Pancreas (tissue), 10 donors: Measurements from ENCODE around the gene C19orf25. TPM values are rescaled to one million over a fixed set of nuclear protein-coding genes. Genes with fewer than 3 reads are reported as not detected.

ENCODE experiments used
- ATAC-seq, 4 donors: fragments of 200-7000 bp; cut with Tn5 transposase; one replicate each; pipeline versions ENCODE4 v1.8.0 to v1.9.1; 2020; ENCODE audit warnings: mild to moderate bottlenecking in 4 of 4, moderate library complexity in 4 of 4
- DNase-seq, 6 donors: peaks; one replicate each; pipeline ENCODE4 v3.0.0-alpha.2; 2020
- FAIRE-seq: peaks from 2 replicates; lab custom pipeline; 2012; peaks lifted over from hg19 to GRCh38; lab: Jason Lieb, UNC
- H3K27ac ChIP-seq, 4 donors: fragments of 200-600 bp; sonication (generic); 1 replicate in 3 of 4; 2 replicates in 1 of 4; pipeline versions ENCODE4 v1.5.0 to v1.8.0; 2020
- H3K27me3 ChIP-seq, 4 donors: fragments of 200-600 bp; one replicate each; pipeline ENCODE4 v1.8.0; 2021
- H3K36me3 ChIP-seq, 3 donors: fragments of 200-600 bp; sonication (generic) in 1 of 3; one replicate each; pipeline versions ENCODE4 v1.5.0 to v1.8.0; 2020 to 2021
- H3K4me1 ChIP-seq, 3 donors: fragments of 200-600 bp; one replicate each; pipeline ENCODE4 v1.8.0; 2021
- H3K4me3 ChIP-seq, 4 donors: fragments of 200-600 bp; sonication (generic) in 2 of 4; one replicate each; pipeline versions ENCODE4 v1.5.0 to v1.8.0; 2020 to 2021
- H3K9me3 ChIP-seq, 4 donors: fragments of 200-600 bp; one replicate each; pipeline ENCODE4 v1.8.0; 2021
- WGBS, 2 donors: extraction: QIAGEN DNeasy Blood & Tissue Kit; methylation state at CpG; one replicate each; pipeline ENCODE4 v1.1.7; 2013; 5-methylcytosine and 5-hydroxymethylcytosine counted together
- intact Hi-C, 3 donors: fragments of 100-400 bp; cut with DNase I; formaldehyde crosslinking; loops; one replicate each; pipeline versions ENCODE4 v1.11.1 to v1.14.2; 2022
- polyA plus RNA-seq, 2 donors: library from polyadenylated mRNA; stranded (reverse); fragments of 200-250 nt; gene quantifications; one replicate each; pipeline ENCODE4 v1.2.3, GENCODE V29; 2013
- total RNA-seq, 6 donors: library from RNA; stranded (reverse); fragmentation: NEBNext Ultra II Directional in 4 of 6; extraction: Animal tissue kit (Norgen Biotek cat#: 25700) in 4 of 6; gene quantifications; one replicate each; pipeline versions ENCODE4 v1.2.1 to v1.2.4, GENCODE V29; 2021 to 2023
- TF ChIP-seq, protein P1 (sequence below), 4 donors: fragments of 200-600 bp; sonication (generic) in 3 of 4; IDR thresholded peaks; one replicate each; pipeline versions ENCODE4 v1.5.0 to v1.8.0; 2021; ENCODE audit warnings: antibody characterized with exemption in 4 of 4
- donor health status: healthy with polysubstance abuse.
- donor health status: DM: no; HTN: no; CAD: no; lungs with moderate emphysema.
- donor health status: DM: no; HTN: no; CAD: no.
- donor health status: control.
- donor health status: control.
- donor health status: Bipolar disorder and iron deficiency.
- donor health status: DM: yes; HTN: yes; CAD: no.
- donor health status: DM: no; HTN: no; CAD: no.
- donor health status: DM: no; HTN: no; CAD: no.
- donor health status: DM: yes; HTN: yes; CAD: no.

Gene C19orf25
- total and polyA plus RNA-seq, 8 donors: 10.7 to 39.0 (median 15.6) TPM

DNA sequence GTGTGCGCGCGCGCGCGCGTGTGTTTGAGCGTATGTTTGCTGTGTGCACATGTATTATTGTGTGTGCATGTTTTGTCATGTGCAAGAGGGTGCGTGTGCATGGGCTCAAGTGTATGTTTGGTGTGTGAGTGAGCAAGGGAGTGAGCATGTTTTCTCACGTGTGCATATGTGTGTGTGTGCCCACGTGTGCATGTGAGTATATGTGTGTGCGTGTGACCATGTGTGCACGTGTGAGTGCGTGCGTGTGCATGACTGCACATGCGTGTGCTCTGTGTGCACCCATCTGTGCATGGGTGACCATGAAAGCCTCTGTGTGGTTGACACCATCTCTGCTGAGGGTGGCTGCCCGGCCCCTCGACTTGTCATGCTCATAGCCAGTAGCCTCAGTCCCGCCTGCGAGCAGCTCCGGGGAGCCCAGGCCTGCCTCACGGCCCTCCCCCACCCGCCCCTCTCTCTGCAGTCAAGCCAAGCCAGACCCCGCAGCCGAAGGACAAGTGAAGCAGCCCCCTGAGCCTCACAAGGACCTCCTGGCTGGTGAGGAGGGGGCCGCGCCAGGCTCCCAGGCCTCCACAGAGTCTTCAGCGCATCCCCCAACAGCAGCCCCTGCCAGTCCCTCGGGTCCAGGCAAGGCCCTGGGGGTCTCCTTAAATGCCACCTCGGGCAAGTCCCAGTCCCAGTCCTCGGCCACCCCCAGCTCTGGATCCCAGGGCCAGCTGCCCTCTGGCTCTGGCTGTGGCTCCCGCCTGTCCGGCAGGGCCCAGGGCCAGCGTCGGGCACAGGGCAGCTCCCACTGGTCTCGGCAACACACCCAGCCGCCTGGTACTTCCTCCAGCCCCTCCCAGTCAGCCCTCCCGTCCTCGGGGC lies 17.9 kb upstream of the C19orf25 start:
- no peak for ATAC-seq
- FAIRE-seq: no peak
- WGBS, 2 donors: 74 to 75% methylated on average over 32 to 39 of the region's 39 CpGs
- intact Hi-C loops: no loop called here
- TF ChIP-seq, protein P1, sequence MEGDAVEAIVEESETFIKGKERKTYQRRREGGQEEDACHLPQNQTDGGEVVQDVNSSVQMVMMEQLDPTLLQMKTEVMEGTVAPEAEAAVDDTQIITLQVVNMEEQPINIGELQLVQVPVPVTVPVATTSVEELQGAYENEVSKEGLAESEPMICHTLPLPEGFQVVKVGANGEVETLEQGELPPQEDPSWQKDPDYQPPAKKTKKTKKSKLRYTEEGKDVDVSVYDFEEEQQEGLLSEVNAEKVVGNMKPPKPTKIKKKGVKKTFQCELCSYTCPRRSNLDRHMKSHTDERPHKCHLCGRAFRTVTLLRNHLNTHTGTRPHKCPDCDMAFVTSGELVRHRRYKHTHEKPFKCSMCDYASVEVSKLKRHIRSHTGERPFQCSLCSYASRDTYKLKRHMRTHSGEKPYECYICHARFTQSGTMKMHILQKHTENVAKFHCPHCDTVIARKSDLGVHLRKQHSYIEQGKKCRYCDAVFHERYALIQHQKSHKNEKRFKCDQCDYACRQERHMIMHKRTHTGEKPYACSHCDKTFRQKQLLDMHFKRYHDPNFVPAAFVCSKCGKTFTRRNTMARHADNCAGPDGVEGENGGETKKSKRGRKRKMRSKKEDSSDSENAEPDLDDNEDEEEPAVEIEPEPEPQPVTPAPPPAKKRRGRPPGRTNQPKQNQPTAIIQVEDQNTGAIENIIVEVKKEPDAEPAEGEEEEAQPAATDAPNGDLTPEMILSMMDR (IDR thresholded peaks at IDR 0.05): no peak
- H3K9me3 ChIP-seq: no peaks in the 10 kb centered on the region
- peaks cover 0 to 17% (median 0%) of the 10 kb centered on the region in 3 donors for H3K4me1 ChIP-seq
- no peak overlapping the region for H3K27ac ChIP-seq
- H3K4me3 ChIP-seq: no peak overlapping the region
- H3K36me3 ChIP-seq: no peaks in the 10 kb centered on the region
- no peaks in the 10 kb centered on the region for H3K27me3 ChIP-seq
- DNase-seq: peak in 1 of 6 donors; percentile 76

DNA sequence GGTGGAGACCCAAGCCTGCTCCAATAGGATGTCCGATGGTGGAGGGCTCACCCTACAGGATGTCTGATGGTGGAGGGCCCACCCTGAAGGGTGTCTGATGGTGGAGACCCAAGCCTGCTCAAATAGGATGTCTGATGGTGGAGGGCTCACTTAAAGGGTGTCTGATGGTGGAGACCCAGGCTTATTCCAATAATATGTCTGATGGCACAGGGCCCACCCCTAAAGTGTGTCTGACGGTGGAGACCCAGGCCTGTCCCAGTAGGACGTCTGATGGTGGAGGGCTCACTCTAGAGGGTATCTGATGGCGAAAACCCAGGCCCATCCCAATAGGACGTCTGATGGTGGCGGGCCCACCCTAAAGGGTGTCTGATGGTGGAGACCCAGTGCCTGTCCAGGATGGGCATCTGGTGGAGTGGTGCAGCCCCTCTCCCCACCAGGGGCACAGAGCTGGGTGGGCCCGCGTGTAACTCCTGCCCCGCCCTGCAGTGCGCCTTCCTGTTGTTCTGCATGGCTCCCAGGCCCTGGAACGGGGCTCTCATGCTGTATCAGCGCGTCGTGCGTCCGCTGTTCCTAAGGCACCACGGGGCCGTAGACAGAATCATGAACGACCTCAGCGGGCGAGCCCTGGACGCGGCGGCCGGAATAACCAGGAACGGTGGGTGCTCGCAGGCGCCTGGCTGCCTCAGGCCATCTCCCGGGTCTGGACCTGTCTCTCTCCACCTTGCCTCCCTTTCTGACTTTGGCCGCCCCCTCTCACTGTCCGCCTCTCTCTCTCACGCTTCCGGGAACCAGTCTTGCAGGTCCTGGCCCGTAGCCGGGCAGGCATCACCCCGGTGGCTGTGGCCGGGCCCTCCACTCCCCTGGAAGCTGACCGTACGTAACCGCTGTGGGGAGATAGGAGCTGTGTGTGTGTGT lies 17.0 kb upstream of the C19orf25 start:
- Histone ChIP-seq H3K36me3 (no peaks in the 10 kb centered on the region), H3K27me3 (no peaks in the 10 kb centered on the region), H3K4me3 (no peak overlapping the region), H3K4me1 (peaks cover 0 to 21% (median 7%) of the 10 kb centered on the region in 3 donors), H3K27ac (no peak overlapping the region), H3K9me3 (no peaks in the 10 kb centered on the region)
- intact Hi-C loops: no loop called here
- FAIRE-seq: no peak
- WGBS, 2 donors: 71 to 74% methylated on average over 38 to 40 of the region's 40 CpGs
- ATAC-seq: peak in 1 of 4 donors; percentile 27
- TF ChIP-seq, protein P1 (IDR thresholded peaks at IDR 0.05): no peak
- peak in 1 of 6 donors; percentile 47 for DNase-seq

DNA sequence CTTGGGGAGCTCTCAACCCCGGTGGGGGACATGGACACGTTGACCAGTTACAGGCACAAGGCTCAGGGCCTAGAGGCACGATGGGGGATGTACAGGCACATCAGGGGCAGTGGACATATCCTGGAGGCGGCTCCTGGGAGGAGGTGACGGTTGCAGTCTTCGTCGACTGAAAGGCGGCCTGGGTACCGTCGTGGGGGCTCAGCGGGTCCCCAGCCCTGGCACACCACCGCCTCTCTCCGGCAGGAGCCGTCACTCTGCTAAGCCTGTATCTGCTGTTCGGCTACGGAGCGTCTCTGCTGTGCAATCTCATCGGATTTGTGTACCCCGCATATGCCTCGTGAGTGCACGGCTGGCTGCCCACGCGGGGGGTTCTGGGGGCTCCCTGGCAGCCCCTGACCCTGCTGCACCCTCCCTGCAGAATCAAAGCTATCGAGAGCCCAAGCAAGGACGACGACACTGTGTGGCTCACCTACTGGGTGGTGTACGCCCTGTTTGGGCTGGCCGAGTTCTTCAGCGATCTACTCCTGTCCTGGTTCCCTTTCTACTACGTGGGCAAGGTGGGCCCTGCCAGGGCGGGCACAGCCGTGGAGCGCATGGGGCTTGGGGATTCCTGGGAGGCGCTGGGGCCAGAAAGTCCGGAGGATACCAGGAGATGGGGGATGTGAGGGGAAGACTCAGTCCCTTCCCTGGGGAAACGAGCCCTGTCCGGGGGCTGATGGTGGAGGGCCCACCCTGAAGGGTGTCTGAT lies 16.2 kb upstream of the C19orf25 start:
- H3K27ac ChIP-seq: no peak overlapping the region
- TF ChIP-seq, protein P1 (IDR thresholded peaks at IDR 0.05): no peak
- no peak for FAIRE-seq
- no peak for ATAC-seq
- H3K4me3 ChIP-seq: no peak overlapping the region
- H3K27me3 ChIP-seq: no peaks in the 10 kb centered on the region
- H3K9me3 ChIP-seq: no peaks in the 10 kb centered on the region
- DNase-seq: no peak
- 88 to 90% methylated on average over 37 of the region's 37 CpGs for WGBS, 2 donors
- intact Hi-C loops: no loop called here
- H3K36me3 ChIP-seq: no peaks in the 10 kb centered on the region
- H3K4me1 ChIP-seq: peaks cover 0 to 19% (median 7%) of the 10 kb centered on the region in 3 donors

DNA sequence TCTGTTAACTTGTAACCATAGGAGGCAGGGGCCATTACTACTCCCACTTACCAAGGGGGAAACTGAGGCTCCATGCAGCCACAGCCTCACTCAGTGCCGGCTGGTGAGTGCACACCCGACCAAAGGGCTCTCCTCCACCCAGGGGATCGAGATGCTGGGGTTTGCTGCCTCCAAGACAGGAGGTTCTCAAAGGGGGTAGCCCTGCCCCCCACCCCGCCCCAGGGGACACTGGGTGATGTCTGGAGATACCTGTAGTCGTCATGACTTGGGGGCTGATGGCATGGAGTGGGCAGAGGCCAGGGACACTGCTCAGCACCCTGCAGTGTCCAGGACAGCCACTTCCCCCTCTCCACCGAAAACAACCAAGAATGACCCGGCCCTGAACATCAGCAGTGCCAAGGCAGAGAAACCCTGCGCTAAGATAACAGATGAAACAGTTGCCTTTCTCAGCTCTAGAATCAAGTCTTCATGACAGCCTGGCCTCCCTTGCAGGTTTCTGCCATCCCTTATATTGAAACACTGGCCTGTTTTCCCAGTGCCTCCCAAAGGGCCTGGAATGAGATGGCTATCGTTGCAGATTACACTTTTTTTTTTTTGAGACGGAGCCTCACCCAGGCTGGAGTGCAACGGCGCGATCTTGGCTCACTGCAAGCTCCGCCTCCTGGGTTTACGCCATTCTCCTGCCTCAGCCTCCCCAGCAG lies 15.2 kb upstream of the C19orf25 start:
- Histone ChIP-seq H3K4me1 (peaks cover 0 to 24% (median 12%) of the 10 kb centered on the region in 3 donors), H3K9me3 (no peaks in the 10 kb centered on the region), H3K27me3 (no peaks in the 10 kb centered on the region), H3K27ac (no peak overlapping the region), H3K4me3 (no peak overlapping the region), H3K36me3 (no peaks in the 10 kb centered on the region)
- DNase-seq (no peak), FAIRE-seq (no peak), ATAC-seq (no peak)
- 78% methylated on average over 15 of the region's 15 CpGs for WGBS, 2 donors
- intact Hi-C loops: no loop called here
- TF ChIP-seq, protein P1 (IDR thresholded peaks at IDR 0.05): no peak
